PC-9 (cell line): ENCODE results near the gene DHX8.

Source experiments
- CTCF ChIP-seq: fragments of 200-600 bp; sonication (generic); conservative IDR thresholded peaks from 2 replicates; pipeline ENCODE4 v1.6.1; 2017; ENCODE audit warnings: mixed run types, antibody characterized with exemption, mild to moderate bottlenecking, moderate library complexity
- EZH2 ChIP-seq: fragments of 200-600 bp; sonication (generic); IDR thresholded peaks from 2 replicates; pipeline ENCODE4 v1.8.0; 2017; ENCODE audit warnings: antibody characterized with exemption, low read depth

- TF ChIP-seq CTCF (no peak), EZH2 (no peak)
Measured at GRCh38 chr17:43572368-43572980, 88.7 kb downstream of the DHX8 start.
